ENCODE measurements around the gene CEP41.

The CEP41 gene

DNA sequence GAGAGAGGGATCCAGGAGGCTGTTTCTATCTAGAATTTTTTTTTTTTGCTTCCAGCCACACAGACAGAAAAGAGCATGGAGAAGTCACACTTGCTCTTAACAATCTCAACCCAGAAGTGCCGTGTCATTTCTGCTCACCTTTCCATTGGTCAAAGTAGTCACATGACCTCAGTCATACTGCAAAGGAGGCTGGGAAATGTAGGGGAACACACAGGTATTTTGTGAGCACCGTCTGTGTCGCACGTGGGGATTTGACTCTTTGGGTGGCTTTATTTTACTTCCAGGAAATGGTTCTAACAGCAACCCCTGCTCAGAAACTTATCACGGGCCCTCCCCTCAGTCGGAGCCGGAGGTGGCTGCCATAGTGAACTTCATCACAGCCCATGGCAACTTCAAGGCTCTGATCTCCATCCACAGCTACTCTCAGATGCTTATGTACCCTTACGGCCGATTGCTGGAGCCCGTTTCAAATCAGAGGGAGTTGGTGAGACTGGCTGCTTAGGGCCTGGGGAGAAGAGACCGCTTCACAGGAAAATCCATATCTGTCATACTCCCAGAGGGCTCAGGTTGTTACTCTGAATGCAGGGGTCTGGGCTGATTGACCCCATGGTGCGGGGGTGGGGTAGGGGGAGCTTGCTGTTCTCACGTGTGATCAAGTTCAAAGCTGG lies 73.6 kb downstream of the CEP41 start:
- no peak for DNase-seq (ENCODE audit: low read depth)

DNA sequence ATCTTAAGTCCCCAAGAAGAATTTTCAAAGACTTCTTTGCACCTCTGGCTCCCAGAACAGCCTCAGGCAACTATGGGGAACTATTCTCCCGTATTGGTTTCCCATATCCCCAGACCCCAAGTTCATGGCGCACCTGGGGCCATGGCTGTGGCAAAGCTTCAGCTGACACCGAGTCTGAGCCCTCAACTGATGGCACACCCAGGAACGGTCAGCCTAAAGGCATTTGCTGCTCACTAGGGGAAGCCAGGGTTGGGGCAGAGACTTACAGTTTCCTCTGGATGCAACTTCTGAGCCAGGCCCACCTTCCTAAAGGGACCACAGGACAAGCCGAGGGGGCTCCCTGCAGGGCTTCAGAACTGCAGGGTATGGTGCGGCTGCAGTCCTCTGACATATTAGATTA lies 74.3 kb downstream of the CEP41 start:
- DNase-seq (ENCODE audit: low read depth): no peak

GRCh38 chr7:130365511-130366441 lies 75.0 kb downstream of the CEP41 start:
- peak; percentile 73 for DNase-seq (ENCODE audit: low read depth)

- DNase-seq (ENCODE audit: low read depth): no peak
Measured at GRCh38 chr7:130365088-130365487, 75.7 kb downstream of the CEP41 start.

GRCh38 chr7:130364451-130364850 lies 76.4 kb downstream of the CEP41 start:
- DNase-seq (ENCODE audit: low read depth): no peak

GRCh38 chr7:130363026-130363847 lies 77.6 kb downstream of the CEP41 start:
- peak; percentile 92 for DNase-seq (ENCODE audit: low read depth)

- DNase-seq (ENCODE audit: low read depth): no peak
Measured at GRCh38 chr7:130362251-130362816, 78.5 kb downstream of the CEP41 start.

DNA sequence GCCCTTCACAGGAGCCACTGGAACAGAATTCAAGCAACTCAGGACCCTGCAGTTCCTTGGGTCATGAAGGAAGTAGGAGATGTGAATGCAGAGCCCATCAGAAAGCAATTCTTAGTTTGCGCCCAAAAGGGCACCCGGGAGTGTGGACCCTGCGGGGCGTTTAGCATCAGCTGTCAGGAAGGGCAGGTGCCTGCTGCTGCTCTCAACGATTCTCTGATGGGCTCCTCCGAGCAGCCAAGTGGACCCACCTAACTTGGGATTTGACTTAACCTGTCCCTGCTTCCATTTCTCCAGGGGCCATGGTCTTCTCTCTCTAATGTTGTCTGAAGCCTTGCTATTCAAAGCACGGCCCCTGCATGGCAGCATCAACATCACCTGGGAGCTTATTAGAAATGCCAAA lies 79.1 kb downstream of the CEP41 start:
- no peak for DNase-seq (ENCODE audit: low read depth)

- no peak for DNase-seq (ENCODE audit: low read depth)
Measured at GRCh38 chr7:130360518-130360917, 80.3 kb downstream of the CEP41 start.

DNA sequence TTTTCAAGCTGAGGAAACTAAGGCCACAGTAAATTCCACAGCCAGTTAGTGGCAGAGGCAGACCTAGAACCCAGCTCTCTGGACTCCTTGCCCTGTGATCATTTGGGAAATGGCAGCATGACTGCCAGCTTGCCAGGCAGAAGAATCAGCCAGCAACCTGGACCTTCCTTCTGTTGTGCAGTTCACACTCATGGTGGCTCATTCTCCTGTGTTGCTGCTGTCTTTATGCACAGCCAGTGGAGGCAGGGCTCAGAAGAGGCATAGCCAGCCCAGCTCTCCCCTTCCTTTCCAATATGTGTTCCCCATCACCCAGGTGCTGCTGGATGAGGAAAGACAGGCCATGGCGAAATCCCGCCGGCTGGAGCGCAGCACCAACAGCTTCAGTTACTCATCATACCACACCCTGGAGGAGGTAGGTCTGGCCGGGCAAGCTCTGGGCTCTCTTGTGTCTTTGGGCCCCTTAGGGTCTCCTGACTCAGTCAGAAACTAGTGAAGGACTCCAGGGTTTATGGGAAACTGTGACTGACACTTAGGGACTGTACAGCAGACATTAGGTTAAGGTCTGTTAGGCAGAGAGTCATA lies 81.4 kb downstream of the CEP41 start:
- no peak for DNase-seq (ENCODE audit: low read depth)

DNA sequence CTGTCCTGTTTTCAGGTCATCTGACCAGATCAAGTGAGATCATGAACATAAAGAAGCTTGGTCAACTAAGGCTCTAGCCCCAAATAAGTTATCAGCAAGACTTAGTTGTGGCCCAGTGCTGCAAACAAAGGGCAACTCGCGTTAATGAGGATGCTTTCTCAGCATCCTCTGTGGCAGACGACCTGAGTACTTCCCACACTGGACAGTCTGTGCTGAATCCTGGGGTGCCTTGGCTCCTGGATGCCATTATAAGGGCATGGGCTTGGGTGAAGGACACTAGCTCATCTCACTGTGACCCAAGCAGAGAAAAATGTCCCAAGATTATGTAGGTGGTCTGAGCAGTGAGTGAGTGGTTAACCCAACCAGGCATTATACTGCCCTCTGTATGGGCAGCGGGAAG lies 82.3 kb downstream of the CEP41 start:
- DNase-seq (ENCODE audit: low read depth): no peak

- peak; percentile 39 for DNase-seq (ENCODE audit: low read depth)
Measured at GRCh38 chr7:130356876-130357611, 83.8 kb downstream of the CEP41 start.

DNA sequence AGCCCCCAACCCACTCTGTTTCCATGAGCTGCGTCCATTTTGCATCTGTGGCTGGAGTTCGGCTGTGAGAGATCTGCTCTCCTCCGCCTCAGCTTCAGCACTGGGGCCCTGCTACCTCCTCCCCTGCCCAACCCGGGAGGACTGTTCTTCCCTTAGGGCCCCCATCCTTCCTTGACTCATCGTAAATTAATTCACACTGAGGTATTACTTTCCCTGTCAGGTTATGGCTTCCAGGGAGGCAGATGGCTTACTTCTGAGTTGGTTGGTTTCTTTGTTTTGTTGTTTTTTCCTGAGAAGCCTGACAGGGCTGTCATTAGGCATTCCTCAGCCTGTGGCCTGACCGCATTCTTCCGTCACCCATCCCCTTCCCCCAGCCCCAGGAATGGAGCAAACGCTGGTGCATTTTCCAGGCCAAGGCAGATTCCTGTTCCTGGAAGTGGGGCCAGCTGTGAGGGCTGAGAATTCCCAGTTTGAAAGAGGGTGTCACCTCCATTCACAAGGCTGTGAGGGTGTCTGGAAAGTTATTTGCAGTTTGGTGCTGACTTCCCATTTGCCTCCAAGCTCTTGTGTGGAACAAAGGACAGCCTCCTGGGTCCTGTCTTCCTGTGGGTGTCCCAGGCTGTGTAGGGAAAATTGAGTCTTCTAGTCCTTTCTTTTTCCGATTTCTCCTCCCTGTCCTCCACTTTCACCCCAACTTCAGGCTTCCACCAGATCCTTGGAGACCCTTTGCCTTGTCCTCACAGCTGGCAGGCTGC lies 84.5 kb downstream of the CEP41 start:
- DNase-seq (ENCODE audit: low read depth): peak; percentile 95

DNA sequence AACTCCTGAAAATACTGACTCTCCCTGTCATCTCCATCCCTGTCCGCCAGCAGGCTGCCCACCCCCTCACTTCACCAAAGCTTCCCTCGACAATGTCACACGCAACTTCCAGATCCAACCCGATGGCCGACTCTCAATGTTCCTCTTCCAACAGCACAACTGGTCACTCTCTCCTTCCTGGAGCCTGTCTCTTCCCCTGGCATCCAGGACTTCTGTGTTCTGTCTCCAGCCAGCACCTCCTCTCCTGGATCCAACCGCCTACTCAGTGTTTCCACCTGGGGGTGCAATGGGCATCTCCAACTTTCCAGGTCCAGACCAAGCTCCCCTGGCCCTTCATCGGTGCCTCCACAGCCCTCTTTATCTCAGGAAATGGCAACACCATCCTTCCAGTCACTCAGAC lies 87.6 kb downstream of the CEP41 start:
- DNase-seq (ENCODE audit: low read depth): no peak

DNA sequence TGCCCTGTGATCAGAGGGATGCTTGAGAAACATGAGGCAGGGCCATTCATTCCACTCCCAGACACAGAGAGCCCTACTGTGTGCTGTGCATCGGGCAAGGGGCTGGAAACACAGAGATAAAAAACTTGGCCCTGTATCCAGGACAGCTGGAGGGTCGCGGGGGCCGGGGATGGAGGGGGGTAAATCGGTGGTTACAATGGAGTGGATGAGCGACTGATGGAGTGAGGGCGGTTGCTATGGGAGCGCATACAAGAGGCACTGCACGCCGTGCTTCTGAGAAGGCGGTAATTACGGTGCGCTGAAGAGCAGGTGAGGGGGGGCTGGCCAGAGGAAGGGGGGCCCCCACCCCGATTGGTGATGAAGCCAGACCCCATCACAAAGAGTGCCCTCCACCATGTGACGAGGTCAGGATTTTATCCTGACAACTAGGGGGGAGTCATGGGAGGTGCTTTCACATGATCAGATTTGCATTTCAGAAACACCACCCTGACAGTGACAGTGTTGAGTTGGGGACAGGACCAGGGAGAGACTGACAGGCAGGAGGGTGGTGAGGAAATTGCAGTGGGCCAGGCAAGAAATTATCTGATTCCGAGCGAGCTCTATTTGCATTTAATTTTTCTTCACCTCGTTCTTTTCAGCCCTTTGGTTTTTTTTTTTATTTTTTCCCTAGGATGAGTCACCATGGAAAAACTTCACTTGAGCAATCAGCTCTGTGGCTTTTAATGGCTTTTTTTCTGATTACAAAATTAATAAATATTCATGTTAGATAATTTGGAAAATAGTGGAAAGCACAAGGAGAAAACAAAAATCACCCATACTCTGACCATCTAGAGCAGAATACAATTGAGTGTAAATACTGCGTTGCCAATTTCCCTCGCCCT lies 88.4 kb downstream of the CEP41 start:
- DNase-seq (ENCODE audit: low read depth): peak; percentile 42

DNA sequence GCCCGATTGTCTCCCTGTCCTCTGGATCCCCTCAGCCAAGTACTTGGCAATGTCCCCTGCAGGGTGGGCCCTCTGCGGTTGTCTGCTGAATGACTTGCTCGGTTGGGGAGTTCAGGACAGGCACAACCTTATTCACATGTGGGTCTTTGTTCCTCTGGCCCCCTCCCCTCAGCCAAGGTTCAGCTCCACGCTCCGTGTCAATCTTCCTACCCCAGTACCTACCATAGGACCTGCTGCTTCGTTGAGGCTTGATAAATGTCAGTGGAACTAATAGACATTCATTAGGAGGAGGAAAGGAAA lies 89.1 kb downstream of the CEP41 start:
- DNase-seq (ENCODE audit: low read depth): no peak

GRCh38 chr7:130350945-130351790 lies 89.6 kb downstream of the CEP41 start:
- no peak for DNase-seq (ENCODE audit: low read depth)

DNA sequence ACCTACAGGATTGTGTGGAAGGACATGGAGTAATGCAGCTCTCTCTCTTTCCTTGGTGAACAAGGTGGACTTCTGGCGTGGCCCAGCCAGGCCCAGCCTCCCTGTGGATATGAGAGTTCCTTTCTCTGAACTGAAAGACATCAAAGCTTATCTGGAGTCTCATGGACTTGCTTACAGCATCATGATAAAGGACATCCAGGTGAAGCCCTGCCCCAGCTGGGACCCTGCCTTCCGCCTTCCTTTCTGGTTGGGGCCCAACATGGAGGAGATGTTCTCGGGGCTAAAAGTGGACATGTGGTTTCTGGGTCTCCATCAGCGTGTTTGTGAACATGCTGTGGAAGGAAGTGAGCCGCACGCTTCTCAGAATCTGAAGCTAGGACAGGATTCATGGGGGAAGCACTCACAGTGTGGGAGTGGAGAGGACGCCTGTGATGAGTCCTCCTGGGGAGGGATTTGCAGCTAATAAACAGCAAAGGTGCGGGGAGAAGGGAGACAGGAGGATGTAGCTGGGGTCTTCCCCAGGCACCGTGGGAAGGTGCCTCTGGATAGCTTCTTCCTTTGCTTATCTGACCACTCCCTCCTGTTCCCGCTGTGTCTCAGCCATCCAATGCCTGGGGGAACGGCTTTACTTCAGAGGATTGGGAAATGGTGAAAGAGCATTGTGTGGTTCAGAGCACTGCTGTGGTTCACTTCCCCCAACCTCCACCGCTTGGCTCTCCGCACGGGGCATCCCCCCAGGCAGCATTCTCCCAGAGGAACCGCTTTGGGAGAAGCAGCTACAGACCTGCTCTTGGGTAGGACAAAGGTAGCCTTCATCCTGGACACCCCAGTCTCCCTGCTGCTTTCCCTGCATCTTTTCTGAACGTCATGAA lies 90.7 kb downstream of the CEP41 start:
- DNase-seq (ENCODE audit: low read depth): no peak
